ENCODE data around the gene RRBP1.
"Not testable (repeated sequence)": the region's sequence is repeated elsewhere in the genome, so short reads cannot be mapped to it uniquely, and the experiment has no call there.

RRBP1 gene

GRCh38 chr20:17662333-17663039 lies 19.6 kb downstream of the RRBP1 start:
- DNase-seq = no peak

GRCh38 chr20:17661121-17661744 lies 20.8 kb downstream of the RRBP1 start:
- DNase-seq = no peak

GRCh38 chr20:17660667-17661066 lies 21.4 kb downstream of the RRBP1 start:
- DNase-seq = no peak

- DNase-seq = no peak
These were observed 22.2 kb downstream of the RRBP1 start for GRCh38 chr20:17659801-17660200.

- DNase-seq = not testable (repeated sequence)
These were observed 22.7 kb downstream of the RRBP1 start for GRCh38 chr20:17659344-17659743.

- DNase-seq = no peak
These were observed 23.4 kb downstream of the RRBP1 start for GRCh38 chr20:17658648-17658993.

GRCh38 chr20:17657898-17658647 lies 24.0 kb downstream of the RRBP1 start:
- DNase-seq = no peak

- DNase-seq = no peak
These were observed 24.8 kb downstream of the RRBP1 start for GRCh38 chr20:17657079-17657825.

- DNase-seq = no peak
These were observed 26.1 kb downstream of the RRBP1 start for GRCh38 chr20:17655865-17656479.

- DNase-seq = no peak
These were observed 26.8 kb downstream of the RRBP1 start for GRCh38 chr20:17655286-17655651.

- no peak for DNase-seq
These were observed 27.3 kb downstream of the RRBP1 start for GRCh38 chr20:17654649-17655285.

- DNase-seq = no peak
These were observed 28.0 kb downstream of the RRBP1 start for GRCh38 chr20:17653835-17654648.

GRCh38 chr20:17652411-17652810 lies 29.6 kb downstream of the RRBP1 start:
- no peak for DNase-seq

- peak; percentile 8 for DNase-seq
These were observed 30.2 kb downstream of the RRBP1 start for GRCh38 chr20:17651760-17652388.

- no peak for DNase-seq
These were observed 30.8 kb downstream of the RRBP1 start for GRCh38 chr20:17651129-17651759.

GRCh38 chr20:17650301-17651128 lies 31.5 kb downstream of the RRBP1 start:
- DNase-seq = no peak

- peak; percentile 49 for DNase-seq
These were observed 33.0 kb downstream of the RRBP1 start for GRCh38 chr20:17648791-17649730.

- no peak for DNase-seq
These were observed 33.8 kb downstream of the RRBP1 start for GRCh38 chr20:17648315-17648646.

Measured in NCI-H2029 treated with DMSO at 0.1 percent for 48 hours (cell line).